Hematopoietic multipotent progenitor cell treated with erythropoietin and hydrocortisone succinate and interleukin-3 and kit ligand, for 8 days (in vitro differentiated cells): Measurements from ENCODE around the gene GPR78.

Source experiments
- DNase-seq: peaks from one replicate; pipeline ENCODE4 v3.0.0-alpha.2; 2015

The GPR78 gene

GRCh38 chr4:8601086-8601485 lies 20.9 kb downstream of the GPR78 start:
- no peak for DNase-seq

- no peak for DNase-seq
Measured at GRCh38 chr4:8601556-8601955, 21.4 kb downstream of the GPR78 start.

- DNase-seq: no peak
Measured at GRCh38 chr4:8602686-8603430, 22.7 kb downstream of the GPR78 start.

DNA sequence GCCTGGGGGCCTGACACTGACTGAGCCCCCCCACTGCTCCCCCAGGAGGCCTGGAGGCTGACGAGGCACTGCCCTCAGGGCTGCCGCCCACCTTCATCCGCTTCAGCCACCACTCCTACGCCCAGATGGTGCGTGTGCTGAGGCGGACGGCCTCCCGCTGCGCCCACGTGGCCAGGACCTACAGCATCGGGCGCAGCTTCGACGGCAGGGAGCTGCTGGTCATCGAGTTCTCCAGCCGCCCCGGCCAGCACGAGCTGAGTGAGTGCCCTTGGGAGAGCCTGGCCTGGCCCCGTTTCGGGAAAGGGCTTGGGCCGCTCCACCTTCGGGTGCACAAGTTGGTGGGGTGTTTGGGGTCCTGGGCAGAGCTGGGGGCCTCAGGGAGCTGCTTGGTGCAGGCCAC lies 23.7 kb downstream of the GPR78 start:
- DNase-seq: no peak

- no peak for DNase-seq
Measured at GRCh38 chr4:8605289-8605688, 25.1 kb downstream of the GPR78 start.

- no peak for DNase-seq
Measured at GRCh38 chr4:8606476-8606875, 26.3 kb downstream of the GPR78 start.

DNA sequence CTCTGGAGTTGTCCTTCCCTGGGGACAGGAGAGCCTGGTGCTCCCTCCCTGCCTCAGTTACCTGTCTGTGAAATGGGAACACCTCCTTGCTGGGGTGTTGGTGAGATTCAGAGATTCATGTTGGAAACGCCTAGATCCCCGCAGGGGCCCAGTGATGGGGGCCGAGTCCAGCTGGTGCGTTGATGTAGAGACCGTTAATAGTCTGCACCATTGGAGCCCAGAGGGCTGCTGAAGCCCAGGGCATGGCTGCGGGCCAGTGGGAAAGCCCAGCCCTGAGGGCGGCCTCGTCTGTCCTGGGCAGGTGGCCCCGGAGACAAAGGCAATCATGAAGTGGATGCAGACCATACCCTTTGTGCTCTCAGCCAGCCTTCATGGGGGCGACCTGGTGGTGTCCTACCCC lies 26.8 kb downstream of the GPR78 start:
- no peak for DNase-seq

DNA sequence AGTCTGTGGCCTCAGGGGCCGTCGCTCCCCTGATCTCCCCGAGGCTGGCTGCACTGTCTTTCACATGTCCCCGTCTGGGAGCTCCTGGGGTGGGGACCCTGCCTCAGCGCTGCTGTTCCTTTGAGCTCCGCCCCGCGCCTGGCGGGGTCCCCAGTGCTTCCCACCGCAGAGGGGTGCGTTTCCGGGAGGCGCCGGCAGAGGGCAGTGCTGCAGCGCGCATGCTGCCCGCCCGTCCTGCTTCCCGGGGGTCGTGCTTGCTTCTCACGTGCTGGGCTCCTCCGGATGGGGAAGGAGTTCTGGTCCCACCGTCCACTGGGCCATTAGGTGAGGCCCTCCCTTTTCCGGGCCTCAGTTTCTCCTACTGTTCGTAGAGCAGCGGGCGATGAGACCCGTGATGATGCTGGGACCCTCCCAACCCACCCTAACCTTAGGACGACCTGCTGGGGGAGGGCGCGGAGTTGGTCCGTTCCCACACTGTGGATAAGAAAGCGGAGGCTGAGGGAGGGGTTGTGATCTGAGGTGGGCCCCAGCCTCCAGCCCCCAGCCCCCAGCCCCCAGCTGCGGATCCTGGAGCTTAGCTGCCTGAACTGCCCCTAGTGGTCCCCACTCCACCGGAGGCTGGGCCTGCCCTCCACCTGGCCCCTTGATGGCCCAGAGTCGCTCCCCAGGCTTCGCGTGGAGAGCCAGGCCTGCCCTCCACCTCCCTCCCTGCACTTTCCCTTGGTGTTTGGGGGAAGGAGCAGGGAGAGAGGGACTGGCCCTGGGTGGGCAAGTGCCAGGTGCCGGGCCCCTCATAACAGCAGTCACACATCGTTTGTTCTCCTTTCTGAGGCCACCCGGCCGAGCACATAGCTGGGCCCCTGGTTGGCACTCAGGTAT lies 27.6 kb downstream of the GPR78 start:
- DNase-seq: peak; percentile 2

GRCh38 chr4:8608714-8609391 lies 28.7 kb downstream of the GPR78 start:
- no peak for DNase-seq

- no peak for DNase-seq
Measured at GRCh38 chr4:8609406-8609805, 29.2 kb downstream of the GPR78 start.

DNA sequence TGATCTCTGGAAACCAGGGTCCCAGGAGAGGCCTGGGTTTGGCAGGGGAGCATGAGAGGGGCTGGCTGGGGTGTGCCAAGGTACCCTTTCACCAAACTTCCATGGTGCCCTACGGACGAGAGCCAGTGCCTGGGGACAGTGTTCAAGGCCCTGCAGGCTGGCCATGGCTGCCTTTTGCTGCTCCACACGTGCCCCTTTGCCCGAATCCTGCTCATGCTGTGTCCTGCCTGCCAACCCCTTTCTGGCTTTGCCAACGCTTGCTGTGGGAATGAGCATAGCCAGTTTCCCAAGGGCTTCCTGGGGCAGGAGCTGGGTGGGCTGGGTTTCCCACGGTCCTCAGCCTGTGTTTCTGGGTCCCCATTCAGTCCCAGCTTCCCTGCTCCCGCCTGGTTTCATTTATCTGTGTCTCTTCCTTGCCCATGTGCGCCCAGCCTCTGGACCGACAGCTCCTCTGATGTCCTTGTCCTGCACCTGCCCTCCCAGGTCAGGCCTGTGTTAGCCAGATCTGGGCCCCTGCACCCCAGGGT lies 29.7 kb downstream of the GPR78 start:
- DNase-seq: no peak

DNA sequence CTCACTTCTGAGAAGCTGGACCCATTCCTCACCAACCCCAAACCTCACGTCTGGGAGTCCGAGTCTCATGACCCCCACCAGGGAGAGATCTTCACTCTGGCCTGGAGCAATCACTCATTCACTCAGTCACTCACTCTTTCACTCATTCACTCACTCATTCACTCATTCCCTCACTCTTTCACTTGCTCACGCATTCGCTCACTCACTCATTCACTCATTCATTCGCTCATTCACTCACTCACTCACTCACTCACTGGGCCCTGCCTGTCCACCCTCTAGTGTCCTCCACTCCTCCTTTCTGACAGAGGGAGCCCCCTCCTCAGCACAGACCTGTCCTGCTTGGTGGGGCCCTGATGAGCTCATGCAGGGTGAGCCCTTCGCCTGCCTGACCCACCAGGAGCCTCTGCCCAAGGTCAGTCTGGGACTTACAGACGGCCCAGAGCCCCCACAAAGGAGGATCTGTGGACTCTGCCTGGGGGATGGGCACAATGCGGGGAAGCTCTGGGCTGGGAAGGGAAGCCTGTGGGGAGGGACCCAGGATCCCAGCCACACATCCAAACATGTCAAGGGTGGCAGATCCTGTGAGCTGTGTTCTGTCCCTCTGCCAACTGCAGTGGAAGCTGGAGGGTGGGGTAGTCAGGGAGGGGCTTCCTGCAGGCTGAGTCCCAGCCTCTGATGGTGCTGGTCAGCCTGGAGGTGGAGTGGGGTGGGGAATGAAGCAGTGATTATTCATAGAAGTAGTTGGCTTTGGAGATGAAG lies 30.8 kb downstream of the GPR78 start:
- no peak for DNase-seq

- DNase-seq: no peak
Measured at GRCh38 chr4:8612646-8613045, 32.5 kb downstream of the GPR78 start.

DNA sequence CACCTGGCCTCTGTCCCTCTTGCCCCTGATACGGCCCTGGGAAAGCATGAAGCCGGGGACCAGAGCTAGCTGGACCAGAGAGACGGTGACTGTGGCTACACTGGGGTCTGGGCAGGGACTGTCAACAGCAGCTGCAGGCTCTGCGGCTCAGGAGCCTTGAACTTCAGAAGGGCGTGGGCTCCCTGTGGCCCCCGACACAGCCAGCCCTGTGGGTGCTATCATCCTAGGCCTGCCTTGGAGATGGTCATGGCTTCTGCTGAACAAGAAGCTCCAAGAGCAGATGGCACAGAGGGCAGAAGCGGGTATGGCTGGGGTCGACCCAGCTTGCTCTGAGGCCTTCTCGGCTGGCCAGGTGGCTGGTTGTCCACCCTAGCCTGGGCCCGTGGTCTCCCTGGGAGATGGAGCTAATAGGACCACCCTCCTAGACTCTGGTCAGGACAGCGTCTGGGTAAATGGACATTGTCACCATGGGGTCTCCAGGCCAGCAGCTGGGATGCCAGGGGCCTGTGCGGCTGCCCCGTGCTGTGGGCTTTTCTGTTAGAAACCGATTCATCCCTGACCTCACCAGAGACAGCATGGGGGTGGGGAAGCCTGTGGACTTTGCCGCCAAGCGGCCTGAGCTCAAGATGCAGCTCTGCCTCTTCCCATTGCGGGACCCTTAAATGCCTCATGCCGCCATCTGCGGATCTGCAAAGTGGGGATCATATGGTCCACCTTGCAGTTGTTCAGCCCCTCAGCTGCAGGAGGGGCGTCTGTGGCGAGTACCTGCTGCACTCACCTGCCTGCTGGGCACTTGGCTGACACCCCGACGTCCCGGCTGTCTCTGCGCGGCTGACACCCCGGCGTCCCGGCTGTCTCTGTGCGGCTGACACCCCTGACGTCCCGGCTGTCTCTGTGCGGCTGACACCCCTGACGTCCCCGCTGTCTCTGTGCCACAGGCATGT lies 33.5 kb downstream of the GPR78 start:
- no peak for DNase-seq

DNA sequence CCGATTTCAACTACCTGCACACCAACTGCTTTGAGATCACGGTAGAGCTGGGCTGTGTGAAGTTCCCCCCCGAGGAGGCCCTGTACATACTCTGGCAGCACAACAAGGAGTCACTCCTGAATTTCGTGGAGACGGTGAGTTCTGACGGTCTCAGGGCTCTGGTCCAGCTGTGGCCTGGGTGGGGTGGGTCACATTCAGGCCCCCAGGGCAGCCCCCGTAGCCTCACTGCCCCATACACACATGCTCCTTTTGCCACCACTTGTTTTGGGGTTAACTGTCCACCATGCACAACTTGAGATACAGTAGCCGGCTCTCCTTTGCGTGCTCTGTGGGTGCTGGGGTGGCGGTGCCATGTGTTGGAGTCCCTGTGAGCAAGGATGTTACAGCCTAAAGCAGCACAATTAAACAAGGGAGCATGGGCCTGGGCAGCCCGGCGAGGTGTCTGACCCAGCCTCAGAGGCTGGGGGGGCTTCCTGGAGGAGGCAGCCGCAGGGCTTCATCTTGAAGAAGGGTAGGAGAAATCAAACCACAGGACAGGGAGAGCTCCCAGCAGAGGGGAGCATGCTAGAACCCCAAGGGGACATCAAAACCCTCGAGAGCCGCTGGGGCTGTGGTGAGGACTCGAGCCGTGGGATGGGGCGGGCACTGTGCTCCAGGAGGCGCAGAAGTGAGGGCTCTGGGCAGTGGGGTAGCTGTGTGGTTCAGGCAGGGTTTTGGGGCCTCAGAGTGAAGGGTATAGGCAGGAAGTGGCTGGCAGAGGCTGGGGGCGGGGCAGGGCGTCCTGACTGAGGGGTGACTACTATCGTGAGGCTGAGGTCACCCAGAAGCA lies 34.4 kb downstream of the GPR78 start:
- no peak for DNase-seq

DNA sequence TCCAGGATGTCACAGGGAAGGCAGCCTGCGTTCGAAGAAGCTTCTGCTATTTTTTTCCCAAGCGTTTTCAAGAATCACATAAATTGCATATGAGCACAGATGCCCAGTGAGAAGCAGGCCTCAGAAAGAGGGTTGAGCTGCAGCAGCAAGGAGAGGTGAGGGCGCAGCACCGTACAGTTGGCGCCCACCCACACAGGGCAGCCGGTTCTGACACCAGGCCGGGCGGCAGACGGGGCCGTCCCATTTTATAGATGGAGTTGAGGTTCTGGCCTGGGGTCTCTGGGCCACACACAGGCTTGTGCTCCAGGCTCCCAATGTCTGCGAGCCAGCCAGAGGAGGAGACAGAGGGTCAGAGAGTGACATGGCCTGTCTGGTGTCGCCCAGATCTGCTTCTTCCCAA lies 35.2 kb downstream of the GPR78 start:
- DNase-seq: no peak

DNA sequence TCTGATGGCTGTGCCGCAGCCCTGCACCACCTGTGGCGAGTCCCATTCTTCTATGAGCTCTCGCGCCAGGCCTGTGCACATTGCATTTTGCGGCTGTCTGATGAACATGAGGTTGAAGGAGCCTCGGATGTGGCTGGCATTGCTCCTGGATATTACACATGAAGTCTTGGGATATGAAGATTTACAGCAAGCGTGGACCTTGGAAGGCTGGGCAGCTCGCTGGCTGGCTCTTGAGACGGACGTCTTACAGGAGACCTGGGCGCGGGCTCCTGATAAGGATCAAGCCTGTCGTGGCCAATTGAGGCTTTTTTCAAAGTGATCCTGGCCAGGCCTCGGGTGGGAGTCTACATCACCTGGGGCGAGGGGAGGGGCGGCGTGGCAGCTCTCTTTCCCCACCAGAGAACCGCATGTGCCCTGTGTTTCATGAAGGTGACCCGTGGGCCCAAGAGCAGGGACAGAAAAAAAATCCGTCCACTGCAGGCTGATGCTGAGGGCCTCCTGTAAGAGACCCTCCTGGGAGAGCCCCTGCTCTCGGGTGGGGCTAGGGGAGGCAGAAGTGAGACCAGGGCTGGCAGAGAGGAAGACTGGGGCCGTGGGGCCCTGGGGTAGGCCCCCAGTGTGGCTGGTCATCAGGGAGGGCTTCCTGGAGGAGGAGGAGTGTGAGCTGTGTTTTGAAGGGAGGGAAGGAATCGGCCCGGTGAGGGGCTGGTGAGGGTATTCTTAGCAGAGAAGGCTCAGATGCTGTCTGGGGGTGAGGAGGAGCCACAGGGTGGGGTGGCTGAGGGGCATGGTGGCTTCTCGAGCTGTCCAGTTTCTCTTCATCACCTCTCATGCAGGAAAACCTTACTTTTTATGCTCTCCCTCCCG lies 36.0 kb downstream of the GPR78 start:
- no peak for DNase-seq

- no peak for DNase-seq
Measured at GRCh38 chr4:8616831-8617230, 36.6 kb downstream of the GPR78 start.

DNA sequence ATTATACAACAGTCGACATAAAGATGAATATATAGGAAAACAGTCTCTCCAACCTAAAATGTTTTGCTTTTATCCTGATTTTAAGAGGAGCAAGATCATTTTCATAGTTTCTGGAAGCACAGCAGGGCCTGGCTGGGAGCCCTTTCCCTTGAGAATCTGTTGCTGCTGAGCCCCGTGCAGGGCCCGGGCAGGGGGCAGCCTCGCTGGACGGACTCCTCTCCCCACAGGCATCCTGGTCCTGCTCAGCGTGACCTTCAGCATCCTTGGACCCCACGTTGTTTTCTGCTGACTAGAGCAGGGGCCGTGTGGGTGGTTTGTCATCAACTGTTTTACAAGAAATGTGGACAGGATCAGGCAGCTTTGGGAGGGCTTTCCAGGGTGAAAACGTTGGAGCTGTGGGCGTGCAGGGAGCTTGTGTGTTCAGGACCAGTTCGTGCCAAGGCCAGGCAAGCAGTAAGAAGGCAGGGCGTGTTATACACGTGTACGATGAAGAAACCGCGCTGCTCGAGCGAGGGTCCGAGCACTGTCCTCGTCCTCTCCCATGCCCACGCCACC lies 37.4 kb downstream of the GPR78 start:
- no peak for DNase-seq
